Measurements from ENCODE around the gene FAM53A.

DNA sequence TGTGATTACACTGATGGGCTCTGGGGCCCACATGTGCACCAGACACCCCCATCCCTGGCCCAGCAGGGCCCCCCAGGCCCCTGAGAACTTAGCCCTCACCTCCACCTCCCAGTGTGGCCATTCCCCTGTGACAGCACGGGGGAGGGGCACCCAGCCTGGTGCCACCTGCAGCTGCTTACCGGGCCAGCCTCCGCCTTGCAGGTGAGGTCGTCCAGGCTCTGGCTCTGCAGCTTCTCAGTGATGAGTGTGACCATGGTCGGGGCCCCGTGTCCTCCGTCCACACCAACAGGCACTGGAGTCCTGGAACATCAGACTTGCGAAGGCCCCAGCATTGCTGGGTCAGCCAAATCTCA is 15.6 kb downstream of the FAM53A start:
- TF ChIP-seq GATA2 (IDR thresholded peaks at IDR 0.05; ENCODE audit: low read depth, low read length) (no peak), GATA3 (IDR thresholded peaks at IDR 0.05; ENCODE audit: low read depth, low read length) (no peak)
